ENCODE measurements around the gene KCNK5.

The KCNK5 gene

GRCh38 chr6:39178804-39179203 is 50.5 kb downstream of the KCNK5 start:
- no peak for DNase-seq (ENCODE audit: low read depth)
- no peak overlapping the region for H3K4me3 ChIP-seq (ENCODE audit: low read depth, low read length)
- TF ChIP-seq, protein P1, sequence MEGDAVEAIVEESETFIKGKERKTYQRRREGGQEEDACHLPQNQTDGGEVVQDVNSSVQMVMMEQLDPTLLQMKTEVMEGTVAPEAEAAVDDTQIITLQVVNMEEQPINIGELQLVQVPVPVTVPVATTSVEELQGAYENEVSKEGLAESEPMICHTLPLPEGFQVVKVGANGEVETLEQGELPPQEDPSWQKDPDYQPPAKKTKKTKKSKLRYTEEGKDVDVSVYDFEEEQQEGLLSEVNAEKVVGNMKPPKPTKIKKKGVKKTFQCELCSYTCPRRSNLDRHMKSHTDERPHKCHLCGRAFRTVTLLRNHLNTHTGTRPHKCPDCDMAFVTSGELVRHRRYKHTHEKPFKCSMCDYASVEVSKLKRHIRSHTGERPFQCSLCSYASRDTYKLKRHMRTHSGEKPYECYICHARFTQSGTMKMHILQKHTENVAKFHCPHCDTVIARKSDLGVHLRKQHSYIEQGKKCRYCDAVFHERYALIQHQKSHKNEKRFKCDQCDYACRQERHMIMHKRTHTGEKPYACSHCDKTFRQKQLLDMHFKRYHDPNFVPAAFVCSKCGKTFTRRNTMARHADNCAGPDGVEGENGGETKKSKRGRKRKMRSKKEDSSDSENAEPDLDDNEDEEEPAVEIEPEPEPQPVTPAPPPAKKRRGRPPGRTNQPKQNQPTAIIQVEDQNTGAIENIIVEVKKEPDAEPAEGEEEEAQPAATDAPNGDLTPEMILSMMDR (IDR thresholded peaks at IDR 0.05; ENCODE audit: low read depth, low read length) = no peak
- TF ChIP-seq MAX (IDR thresholded peaks at IDR 0.05; ENCODE audit: low read depth, low read length) (no peak), MYC (IDR thresholded peaks at IDR 0.05; ENCODE audit: low read depth, low read length) (no peak), POLR2A (IDR thresholded peaks at IDR 0.05; ENCODE audit: extremely low read depth, insufficient read length) (no peak)

- no peak for TF ChIP-seq POLR2A (IDR thresholded peaks at IDR 0.05; ENCODE audit: extremely low read depth, insufficient read length)
- TF ChIP-seq MAX (IDR thresholded peaks at IDR 0.05; ENCODE audit: low read depth, low read length) = no peak
- no peak for TF ChIP-seq MYC (IDR thresholded peaks at IDR 0.05; ENCODE audit: low read depth, low read length)
- TF ChIP-seq, protein P1 (IDR thresholded peaks at IDR 0.05; ENCODE audit: low read depth, low read length) = no peak
- H3K4me3 ChIP-seq (ENCODE audit: low read depth, low read length) = no peak overlapping the region
- DNase-seq (ENCODE audit: low read depth) = no peak
Measured at GRCh38 chr6:39178235-39178634, 51.0 kb downstream of the KCNK5 start.

GRCh38 chr6:39177130-39177529 is 52.1 kb downstream of the KCNK5 start:
- TF ChIP-seq MAX (IDR thresholded peaks at IDR 0.05; ENCODE audit: low read depth, low read length) (no peak), MYC (IDR thresholded peaks at IDR 0.05; ENCODE audit: low read depth, low read length) (no peak), POLR2A (IDR thresholded peaks at IDR 0.05; ENCODE audit: extremely low read depth, insufficient read length) (no peak)
- TF ChIP-seq, protein P1 (IDR thresholded peaks at IDR 0.05; ENCODE audit: low read depth, low read length) = no peak
- no peak overlapping the region for H3K4me3 ChIP-seq (ENCODE audit: low read depth, low read length)
- no peak for DNase-seq (ENCODE audit: low read depth)

DNA sequence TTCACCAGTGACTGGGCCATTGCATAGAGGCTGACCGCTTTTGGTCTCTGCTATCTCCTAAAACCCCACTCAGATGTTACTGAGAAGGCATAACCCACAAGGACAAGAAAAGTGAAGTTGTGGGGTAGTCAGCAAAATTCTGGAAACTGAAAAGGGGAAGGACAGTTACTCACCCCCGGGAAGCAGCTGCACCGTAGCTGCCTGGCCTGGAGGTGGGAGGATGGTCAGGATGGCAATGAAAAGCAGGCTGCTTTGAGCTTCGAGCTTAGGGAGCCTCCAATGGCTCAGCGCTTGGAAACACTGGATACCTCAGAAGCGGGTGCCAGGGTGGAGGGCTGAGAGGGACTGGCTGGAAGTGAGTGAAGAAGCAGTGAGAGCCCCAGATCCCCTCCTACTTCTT is 56.0 kb downstream of the KCNK5 start:
- no peak overlapping the region for H3K4me3 ChIP-seq (ENCODE audit: low read depth, low read length)
- TF ChIP-seq, protein P1 (IDR thresholded peaks at IDR 0.05; ENCODE audit: low read depth, low read length) = no peak
- TF ChIP-seq MAX (IDR thresholded peaks at IDR 0.05; ENCODE audit: low read depth, low read length) (no peak), MYC (IDR thresholded peaks at IDR 0.05; ENCODE audit: low read depth, low read length) (no peak), POLR2A (IDR thresholded peaks at IDR 0.05; ENCODE audit: extremely low read depth, insufficient read length) (no peak)
- DNase-seq (ENCODE audit: low read depth) = peak; percentile 68

GRCh38 chr6:39172377-39172757 is 56.9 kb downstream of the KCNK5 start:
- no peak for DNase-seq (ENCODE audit: low read depth)
- TF ChIP-seq, protein P1 (IDR thresholded peaks at IDR 0.05; ENCODE audit: low read depth, low read length) = no peak
- TF ChIP-seq MAX (IDR thresholded peaks at IDR 0.05; ENCODE audit: low read depth, low read length) (no peak), POLR2A (IDR thresholded peaks at IDR 0.05; ENCODE audit: extremely low read depth, insufficient read length) (no peak), MYC (IDR thresholded peaks at IDR 0.05; ENCODE audit: low read depth, low read length) (no peak)
- H3K4me3 ChIP-seq (ENCODE audit: low read depth, low read length) = no peak overlapping the region

All from NB4 (cell line).